ENCODE data around the gene LIPC.
A peak's percentile ranks its signal among the peaks of the same experiment; 100 is the strongest.

LIPC gene

DNA sequence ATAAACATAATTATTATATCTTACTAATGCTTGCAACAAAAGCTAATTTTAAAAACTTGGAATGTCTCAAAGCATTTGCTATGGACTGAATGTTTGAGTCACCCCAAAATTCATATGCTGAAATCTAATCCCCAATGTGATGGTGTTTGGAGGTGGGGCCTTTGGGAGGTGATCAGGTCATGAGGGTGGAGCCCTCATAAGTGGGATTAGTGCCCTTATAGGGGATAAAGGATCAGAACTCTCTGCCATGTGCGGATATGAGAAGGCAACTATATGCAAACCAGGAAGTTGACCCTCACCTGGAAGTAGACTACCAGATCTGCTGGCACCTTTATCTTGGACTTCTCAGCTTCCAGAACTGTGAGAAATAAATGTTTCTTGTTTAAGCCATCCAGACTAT lies 137.7 kb downstream of the LIPC start:
- DNase-seq, result no peak
- TF ChIP-seq POLR2A (IDR thresholded peaks at IDR 0.05; ENCODE audit: low read length), result no peak
- TF ChIP-seq GATA1 (IDR thresholded peaks at IDR 0.05; ENCODE audit: low read depth, low read length), result no peak

DNA sequence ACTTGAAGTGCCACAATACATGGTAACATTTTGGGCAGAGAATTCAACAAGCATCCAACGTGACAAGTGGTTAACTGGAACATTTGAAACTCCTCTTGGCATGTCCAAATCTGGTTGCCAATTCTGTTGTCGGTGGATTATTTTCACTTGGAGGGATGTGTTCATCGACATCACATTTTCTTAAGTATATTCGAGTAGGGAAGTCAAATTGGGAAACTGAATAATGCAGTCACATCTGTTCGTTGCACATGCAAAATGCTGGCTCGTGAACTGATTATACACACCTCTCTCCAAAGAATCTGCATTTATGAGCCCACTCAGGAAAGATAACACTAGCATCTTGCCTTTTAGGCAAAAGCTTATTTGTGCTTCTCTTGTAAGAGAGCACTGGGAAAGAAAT lies 139.7 kb downstream of the LIPC start:
- TF ChIP-seq GATA1 (IDR thresholded peaks at IDR 0.05; ENCODE audit: low read depth, low read length) (no peak), POLR2A (IDR thresholded peaks at IDR 0.05; ENCODE audit: low read length) (no peak)
- no peak for DNase-seq

DNA sequence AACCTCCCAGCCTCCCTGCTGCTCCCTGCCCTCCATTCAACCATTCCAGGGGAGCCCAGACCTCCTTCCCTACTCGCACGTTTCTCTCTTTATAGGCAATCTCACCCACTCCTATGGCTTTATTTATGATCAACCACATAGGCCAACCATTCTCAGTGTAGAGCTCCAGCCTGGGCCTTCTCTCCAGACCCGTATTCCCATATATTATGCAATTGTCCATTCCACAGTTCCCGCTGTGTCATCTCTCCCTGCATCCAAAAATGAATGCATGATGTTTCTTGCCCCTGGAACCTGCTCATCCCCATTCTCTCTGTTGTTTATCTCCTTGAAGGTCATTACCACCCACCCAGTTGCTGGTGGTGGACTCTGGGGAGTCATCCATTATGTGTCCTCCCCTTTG lies 140.7 kb downstream of the LIPC start:
- TF ChIP-seq GATA1 (IDR thresholded peaks at IDR 0.05; ENCODE audit: low read depth, low read length) (no peak), POLR2A (IDR thresholded peaks at IDR 0.05; ENCODE audit: low read length) (no peak)

GRCh38 chr15:58573270-58573669 lies 141.5 kb downstream of the LIPC start:
- TF ChIP-seq POLR2A (IDR thresholded peaks at IDR 0.05; ENCODE audit: low read length) (no peak), GATA1 (IDR thresholded peaks at IDR 0.05; ENCODE audit: low read depth, low read length) (no peak)
- DNase-seq, result no peak

More for the DNA sequence above, 140.7 kb downstream of the LIPC start:
- DNase-seq, result no peak

DNA sequence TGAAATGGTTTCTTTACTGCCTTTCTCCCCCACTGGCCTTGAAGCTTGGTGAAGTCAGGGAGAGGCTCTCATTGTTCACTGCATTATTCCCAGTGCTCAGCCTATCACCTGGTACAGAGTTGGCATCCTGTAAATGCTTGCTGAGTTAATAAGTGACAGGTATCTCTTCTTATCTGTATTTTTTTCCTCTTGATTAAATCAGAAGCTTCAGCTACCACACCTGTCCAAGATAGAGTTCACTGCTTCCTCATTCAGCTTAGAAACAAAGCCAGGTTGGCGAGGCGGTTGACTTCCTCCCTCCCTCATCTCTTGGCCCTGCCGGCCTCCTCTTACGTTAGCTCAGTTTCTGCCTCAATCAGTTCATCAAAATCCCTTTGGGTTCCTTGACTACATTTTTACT lies 142.8 kb downstream of the LIPC start:
- DNase-seq, result no peak
- no peak for TF ChIP-seq GATA1 (IDR thresholded peaks at IDR 0.05; ENCODE audit: low read depth, low read length)
- TF ChIP-seq POLR2A (IDR thresholded peaks at IDR 0.05; ENCODE audit: low read length), result no peak

DNA sequence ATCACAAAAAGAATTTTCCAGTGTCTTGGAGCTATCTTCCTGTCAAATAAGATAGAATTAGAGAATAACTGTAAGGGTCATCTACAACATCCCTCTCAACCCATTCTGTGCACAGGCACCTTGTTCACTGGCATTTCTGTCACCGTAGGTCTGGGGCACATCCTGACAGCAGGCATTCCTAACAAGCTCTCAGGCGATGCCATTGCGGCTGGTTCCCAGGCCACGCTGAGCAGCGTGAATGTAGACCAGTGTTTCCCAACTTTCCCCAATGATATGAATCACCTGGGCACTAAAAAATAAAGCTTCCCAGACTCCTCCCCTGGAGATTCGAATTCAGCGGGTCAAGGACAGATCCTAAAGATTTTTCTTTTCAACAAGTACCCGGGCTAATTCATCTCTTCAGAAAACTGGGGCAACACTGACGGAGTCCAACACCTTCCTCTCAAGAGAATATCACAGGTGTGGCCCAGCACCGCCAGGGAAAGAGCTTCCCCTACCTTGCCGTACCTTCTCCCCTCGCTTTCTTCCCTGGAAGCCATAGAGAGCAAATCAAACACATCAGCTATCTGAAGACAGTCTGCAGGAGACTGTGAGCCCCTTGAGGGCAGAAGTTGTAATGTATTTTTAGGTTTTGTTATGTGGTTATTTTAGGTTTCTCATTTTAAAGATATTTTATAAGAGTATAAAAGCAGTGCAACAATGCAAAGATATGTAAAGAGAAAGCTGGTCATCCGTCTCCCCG lies 143.4 kb downstream of the LIPC start:
- TF ChIP-seq POLR2A (IDR thresholded peaks at IDR 0.05; ENCODE audit: low read length), result no peak
- no peak for TF ChIP-seq GATA1 (IDR thresholded peaks at IDR 0.05; ENCODE audit: low read depth, low read length)
- DNase-seq, result no peak

- DNase-seq, result no peak
- TF ChIP-seq GATA1 (IDR thresholded peaks at IDR 0.05; ENCODE audit: low read depth, low read length) (no peak), POLR2A (IDR thresholded peaks at IDR 0.05; ENCODE audit: low read length) (no peak)
Measured at GRCh38 chr15:58576657-58577056, 144.9 kb downstream of the LIPC start.

GRCh38 chr15:58582160-58582559 lies 150.4 kb downstream of the LIPC start:
- DNase-seq, result no peak
- TF ChIP-seq POLR2A (IDR thresholded peaks at IDR 0.05; ENCODE audit: low read length), result no peak
- no peak for TF ChIP-seq GATA1 (IDR thresholded peaks at IDR 0.05; ENCODE audit: low read depth, low read length)

DNA sequence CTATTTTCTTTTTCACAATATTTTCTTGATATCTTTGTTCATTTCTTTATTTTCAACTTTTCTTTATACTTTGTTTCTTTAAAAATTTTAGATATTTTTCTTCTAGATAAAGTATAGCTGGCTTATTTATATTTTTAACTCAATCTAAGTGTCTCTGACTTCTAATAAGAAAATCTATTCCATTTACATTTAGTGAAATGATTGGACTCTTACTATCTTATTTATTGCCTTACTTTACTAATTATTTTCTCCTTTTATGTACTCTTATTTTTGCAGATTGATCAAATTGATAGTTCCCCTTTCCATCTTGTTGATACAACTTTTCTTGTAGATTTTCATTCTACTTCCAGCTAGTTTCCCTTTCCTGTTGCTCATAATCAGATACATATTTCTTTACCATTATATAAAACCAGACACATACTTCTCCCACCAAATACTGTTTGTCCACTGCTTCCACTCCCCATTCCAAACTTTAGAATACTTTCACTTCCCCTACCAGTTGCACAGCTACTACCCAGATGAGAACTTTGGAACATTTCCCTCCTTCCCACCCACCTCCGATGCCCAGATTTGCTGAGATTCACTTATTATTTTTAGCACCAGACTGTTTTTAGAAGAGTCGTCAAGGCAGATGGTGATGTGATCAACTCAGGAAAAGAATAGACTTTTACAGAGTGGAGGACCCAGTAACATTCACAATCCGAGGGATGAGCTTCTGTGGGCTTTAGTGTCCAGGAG lies 151.5 kb downstream of the LIPC start:
- no peak for DNase-seq
- TF ChIP-seq POLR2A (IDR thresholded peaks at IDR 0.05; ENCODE audit: low read length) (no peak), GATA1 (IDR thresholded peaks at IDR 0.05; ENCODE audit: low read depth, low read length) (no peak)

- no peak for TF ChIP-seq GATA1 (IDR thresholded peaks at IDR 0.05; ENCODE audit: low read depth, low read length)
- TF ChIP-seq POLR2A (IDR thresholded peaks at IDR 0.05; ENCODE audit: low read length), result no peak
- peak; percentile 17 to 27 for DNase-seq
Measured at GRCh38 chr15:58584789-58585461, 153.1 kb downstream of the LIPC start.

DNA sequence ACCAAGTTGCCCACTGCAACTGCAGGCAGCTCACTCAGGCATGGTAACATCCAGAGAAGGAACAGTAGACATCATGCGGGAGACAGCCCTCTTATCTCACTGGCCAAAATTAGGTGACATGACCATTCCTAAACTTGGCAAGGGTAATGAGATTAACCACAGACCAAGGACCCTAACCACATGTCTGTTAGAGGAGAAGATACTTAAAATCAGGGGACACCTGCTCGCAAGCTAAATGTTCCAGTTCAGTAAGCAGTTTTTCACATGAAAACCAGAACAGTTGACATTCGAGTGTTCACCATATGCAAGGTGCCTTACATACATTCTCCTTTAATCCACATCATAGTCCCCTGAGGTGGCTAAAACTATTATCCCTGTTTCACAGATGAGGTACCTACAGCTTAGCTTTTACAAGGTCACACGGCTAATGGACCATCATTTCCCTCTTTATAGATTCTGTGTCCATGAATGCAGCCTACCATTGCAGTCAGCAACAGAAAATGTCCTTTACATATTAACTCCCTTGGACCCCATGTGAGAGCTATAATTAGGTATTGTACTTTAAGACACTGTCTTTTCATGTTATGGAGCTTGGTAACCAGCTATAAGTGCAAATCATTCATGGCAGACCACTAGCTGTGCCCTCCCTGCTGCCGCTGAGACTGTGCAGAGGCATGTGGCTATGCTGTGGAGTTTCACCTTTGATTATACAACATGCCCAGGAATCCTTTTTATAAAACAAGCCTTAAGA lies 154.1 kb downstream of the LIPC start:
- TF ChIP-seq GATA1 (IDR thresholded peaks at IDR 0.05; ENCODE audit: low read depth, low read length) (no peak), POLR2A (IDR thresholded peaks at IDR 0.05; ENCODE audit: low read length) (no peak)
- no peak for DNase-seq

GRCh38 chr15:58587486-58587885 lies 155.7 kb downstream of the LIPC start:
- no peak for DNase-seq
- TF ChIP-seq POLR2A (IDR thresholded peaks at IDR 0.05; ENCODE audit: low read length) (no peak), GATA1 (IDR thresholded peaks at IDR 0.05; ENCODE audit: low read depth, low read length) (no peak)

DNA sequence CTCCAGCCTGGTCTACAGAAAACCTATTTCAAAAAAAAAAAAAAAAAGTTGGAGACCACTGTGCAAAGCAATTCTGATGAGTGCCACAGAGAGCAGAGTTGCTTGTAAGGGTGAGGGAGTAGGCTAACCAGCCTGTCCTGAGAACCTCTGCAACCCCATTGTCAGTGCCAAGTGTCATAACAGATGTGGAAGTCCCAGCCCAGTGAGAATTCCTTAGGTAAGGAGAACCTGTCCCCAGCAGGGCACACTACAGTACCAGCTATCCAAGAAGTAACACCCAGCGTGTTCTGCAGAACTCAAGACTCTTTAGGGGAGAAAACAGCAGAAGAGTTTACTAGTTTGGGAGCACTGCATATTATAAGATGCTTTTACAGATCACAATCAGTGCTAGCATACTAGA lies 156.3 kb downstream of the LIPC start:
- no peak for TF ChIP-seq GATA1 (IDR thresholded peaks at IDR 0.05; ENCODE audit: low read depth, low read length)
- TF ChIP-seq POLR2A (IDR thresholded peaks at IDR 0.05; ENCODE audit: low read length), result no peak
- no peak for DNase-seq

DNA sequence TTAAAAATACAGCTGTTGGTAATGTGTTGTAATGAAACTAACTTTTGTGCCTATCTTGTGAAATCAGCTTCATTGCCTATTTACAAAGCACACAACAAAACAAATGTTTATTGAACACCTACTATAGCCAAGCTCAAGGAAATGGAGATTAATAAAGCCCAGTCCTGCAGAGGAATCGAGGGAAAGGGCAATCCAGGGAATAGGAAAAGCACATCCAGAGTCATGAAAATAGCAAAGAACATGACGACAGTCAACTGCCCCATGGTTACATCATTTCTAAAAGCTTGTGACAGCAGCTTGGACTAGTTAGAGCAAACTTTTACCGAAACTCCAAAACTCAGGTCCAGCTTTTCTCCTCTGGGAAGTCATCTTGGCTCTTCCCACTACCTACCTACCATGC lies 157.3 kb downstream of the LIPC start:
- DNase-seq, result no peak
- TF ChIP-seq GATA1 (IDR thresholded peaks at IDR 0.05; ENCODE audit: low read depth, low read length), result no peak
- TF ChIP-seq POLR2A (IDR thresholded peaks at IDR 0.05; ENCODE audit: low read length), result no peak

Data from erythroblast (primary cell).